OCI-LY7 (cell line): ENCODE measurements around the gene PRRX2.

Source experiments
- CTCF ChIP-seq: fragments of 200-600 bp; sonication (generic); conservative IDR thresholded peaks from 2 replicates; pipeline ENCODE4 v1.5.1; 2014; ENCODE audit warnings: mild to moderate bottlenecking, antibody characterized with exemption, low read length, moderate library complexity, mixed read lengths
- EZH2phosphoT487 ChIP-seq: fragments of 200-600 bp; sonication (generic); IDR thresholded peaks from 2 replicates; pipeline ENCODE4 v1.6.1; 2018; ENCODE audit warnings: low read depth, borderline replicate concordance, mild to moderate bottlenecking, mixed run types, antibody characterized with exemption, low read length, moderate library complexity, mixed read lengths

GRCh38 chr9:129759804-129760502 is 94.5 kb downstream of the PRRX2 start:
- TF ChIP-seq CTCF = no peak
- no peak for TF ChIP-seq EZH2phosphoT487
